ENCODE measurements around the gene SLC30A10.
"Not testable (repeated sequence)": the region's sequence is repeated elsewhere in the genome, so short reads cannot be mapped to it uniquely, and the experiment has no call there.

The SLC30A10 gene

GRCh38 chr1:219940707-219941106 is 12.3 kb upstream of the SLC30A10 start:
- H2AK5ac ChIP-seq (ENCODE audit: low read depth, low read length) = no peak overlapping the region
- H3K79me1 ChIP-seq (ENCODE audit: low read depth, low read length) = no peaks in the 10 kb centered on the region
- no peak overlapping the region for H3K18ac ChIP-seq (ENCODE audit: low read length)
- no peak overlapping the region for H3K27ac ChIP-seq (replicated peaks; ENCODE audit: low read length)
- H3K4me1 ChIP-seq (ENCODE audit: control insufficient read depth in 2 of 2, insufficient read depth in 1 of 2, low read depth in 1 of 2, low read length in 2 of 2) = no peaks in the 10 kb centered on the region
- no peaks in the 10 kb centered on the region for H3K36me3 ChIP-seq (replicated peaks in 1 of 2; ENCODE audit: control insufficient read depth in 2 of 2, insufficient read depth in 2 of 2, low read length in 2 of 2)
- H3K14ac ChIP-seq (ENCODE audit: low read length) = no peak overlapping the region
- WGBS, 2 donors (ENCODE audit: extremely low coverage in 2 of 2, insufficient read length in 2 of 2, insufficient replicate concordance in 1 of 2) = no CpG with 5 or more reads among the region's 3 CpGs
- no peak overlapping the region for H3K9ac ChIP-seq (ENCODE audit: low read depth, low read length, poor library complexity)
- no peak overlapping the region for H2BK120ac ChIP-seq (ENCODE audit: low read depth, low read length)
- no peak overlapping the region for H3K4me2 ChIP-seq (ENCODE audit: insufficient read depth, low read length, poor library complexity, severe bottlenecking)
- DNase-seq (ENCODE audit: low spot score) = no peak
- H3K4me3 ChIP-seq (ENCODE audit: low read length in 2 of 2) = no peak overlapping the region
- no peak overlapping the region for H2BK12ac ChIP-seq (ENCODE audit: low read length)
- H2BK15ac ChIP-seq (ENCODE audit: low read length) = no peak overlapping the region
- peak overlapping the region; percentile 22 for H2AFZ ChIP-seq (ENCODE audit: low read length)
- H3K23ac ChIP-seq (ENCODE audit: low read depth, low read length, poor library complexity) = no peak overlapping the region
- no peak overlapping the region for H3K4ac ChIP-seq (ENCODE audit: low read length)
- H3K9me3 ChIP-seq (replicated peaks in 1 of 2; ENCODE audit: control insufficient read depth in 2 of 2, insufficient read depth in 1 of 2, low read depth in 1 of 2, low read length in 2 of 2) = no peaks in the 10 kb centered on the region
- H2BK5ac ChIP-seq (ENCODE audit: low read length) = no peak overlapping the region
- H4K8ac ChIP-seq (ENCODE audit: low read depth, low read length) = no peak overlapping the region
- H4K91ac ChIP-seq (ENCODE audit: low read depth, low read length, poor library complexity) = no peak overlapping the region
- peaks cover 0 to 18% (median 0%) of the 10 kb centered on the region in 3 experiments for H3K27me3 ChIP-seq (ENCODE audit: control insufficient read depth in 3 of 3, insufficient read depth in 3 of 3, low read depth in 1 of 3, low read length in 3 of 3)

- H3K4me1 ChIP-seq (ENCODE audit: control insufficient read depth in 2 of 2, insufficient read depth in 1 of 2, low read depth in 1 of 2, low read length in 2 of 2) = no peaks in the 10 kb centered on the region
- H3K18ac ChIP-seq (ENCODE audit: low read length) = no peak overlapping the region
- H3K4me3 ChIP-seq (ENCODE audit: low read length in 2 of 2) = no peak overlapping the region
- no peak overlapping the region for H2BK15ac ChIP-seq (ENCODE audit: low read length)
- H3K4ac ChIP-seq (ENCODE audit: low read length) = no peak overlapping the region
- no peak overlapping the region for H2AFZ ChIP-seq (ENCODE audit: low read length)
- H3K14ac ChIP-seq (ENCODE audit: low read length) = no peak overlapping the region
- H3K36me3 ChIP-seq (replicated peaks in 1 of 2; ENCODE audit: control insufficient read depth in 2 of 2, insufficient read depth in 2 of 2, low read length in 2 of 2) = no peaks in the 10 kb centered on the region
- no peak overlapping the region for H2BK5ac ChIP-seq (ENCODE audit: low read length)
- no peak for DNase-seq (ENCODE audit: low spot score)
- H2BK12ac ChIP-seq (ENCODE audit: low read length) = no peak overlapping the region
- H4K8ac ChIP-seq (ENCODE audit: low read depth, low read length) = no peak overlapping the region
- H3K23ac ChIP-seq (ENCODE audit: low read depth, low read length, poor library complexity) = no peak overlapping the region
- H3K27ac ChIP-seq (replicated peaks; ENCODE audit: low read length) = no peak overlapping the region
- peaks cover 0 to 24% (median 0%) of the 10 kb centered on the region in 3 experiments for H3K27me3 ChIP-seq (ENCODE audit: control insufficient read depth in 3 of 3, insufficient read depth in 3 of 3, low read depth in 1 of 3, low read length in 3 of 3)
- H4K91ac ChIP-seq (ENCODE audit: low read depth, low read length, poor library complexity) = no peak overlapping the region
- no peak overlapping the region for H2BK120ac ChIP-seq (ENCODE audit: low read depth, low read length)
- WGBS, 2 donors (ENCODE audit: extremely low coverage in 2 of 2, insufficient read length in 2 of 2, insufficient replicate concordance in 1 of 2) = no CpG with 5 or more reads among the region's 2 CpGs
- H3K9ac ChIP-seq (ENCODE audit: low read depth, low read length, poor library complexity) = no peak overlapping the region
- H3K4me2 ChIP-seq (ENCODE audit: insufficient read depth, low read length, poor library complexity, severe bottlenecking) = no peak overlapping the region
- no peaks in the 10 kb centered on the region for H3K79me1 ChIP-seq (ENCODE audit: low read depth, low read length)
- no peak overlapping the region for H2AK5ac ChIP-seq (ENCODE audit: low read depth, low read length)
- H3K9me3 ChIP-seq (replicated peaks in 1 of 2; ENCODE audit: control insufficient read depth in 2 of 2, insufficient read depth in 1 of 2, low read depth in 1 of 2, low read length in 2 of 2) = no peaks in the 10 kb centered on the region
Observed at GRCh38 chr1:219938706-219939105, 10.3 kb upstream of the SLC30A10 start.

GRCh38 chr1:219933763-219934162 is 5.4 kb upstream of the SLC30A10 start:
- not testable (repeated sequence) for H2AK5ac ChIP-seq (ENCODE audit: low read depth, low read length); H3K27ac ChIP-seq (replicated peaks; ENCODE audit: low read length); H3K14ac ChIP-seq (ENCODE audit: low read length); H3K36me3 ChIP-seq (replicated peaks in 1 of 2; ENCODE audit: control insufficient read depth in 2 of 2, insufficient read depth in 2 of 2, low read length in 2 of 2); DNase-seq (ENCODE audit: low spot score); H2BK120ac ChIP-seq (ENCODE audit: low read depth, low read length); H3K4me1 ChIP-seq (ENCODE audit: control insufficient read depth in 2 of 2, insufficient read depth in 1 of 2, low read depth in 1 of 2, low read length in 2 of 2); H3K4ac ChIP-seq (ENCODE audit: low read length); H3K18ac ChIP-seq (ENCODE audit: low read length); H4K91ac ChIP-seq (ENCODE audit: low read depth, low read length, poor library complexity); H2AFZ ChIP-seq (ENCODE audit: low read length); H3K23ac ChIP-seq (ENCODE audit: low read depth, low read length, poor library complexity); H2BK5ac ChIP-seq (ENCODE audit: low read length); H3K79me1 ChIP-seq (ENCODE audit: low read depth, low read length); H3K9me3 ChIP-seq (replicated peaks in 1 of 2; ENCODE audit: control insufficient read depth in 2 of 2, insufficient read depth in 1 of 2, low read depth in 1 of 2, low read length in 2 of 2); H4K8ac ChIP-seq (ENCODE audit: low read depth, low read length); H3K4me3 ChIP-seq (ENCODE audit: low read length in 2 of 2); H2BK12ac ChIP-seq (ENCODE audit: low read length); H3K9ac ChIP-seq (ENCODE audit: low read depth, low read length, poor library complexity); H3K4me2 ChIP-seq (ENCODE audit: insufficient read depth, low read length, poor library complexity, severe bottlenecking); H2BK15ac ChIP-seq (ENCODE audit: low read length)
- peaks cover 0 to 24% (median 0%) of the 10 kb centered on the region in 3 experiments for H3K27me3 ChIP-seq (ENCODE audit: control insufficient read depth in 3 of 3, insufficient read depth in 3 of 3, low read depth in 1 of 3, low read length in 3 of 3)
- WGBS, 2 donors (ENCODE audit: extremely low coverage in 2 of 2, insufficient read length in 2 of 2, insufficient replicate concordance in 1 of 2) = no CpG with 5 or more reads among the region's 11 CpGs

GRCh38 chr1:219931033-219931432 is 2.7 kb upstream of the SLC30A10 start:
- H2BK15ac ChIP-seq (ENCODE audit: low read length) = no peak overlapping the region
- no peak overlapping the region for H3K18ac ChIP-seq (ENCODE audit: low read length)

More at GRCh38 chr1:219931033-219931432, 2.7 kb upstream of the SLC30A10 start:
- Histone ChIP-seq H3K4me1 (ENCODE audit: control insufficient read depth in 2 of 2, insufficient read depth in 1 of 2, low read depth in 1 of 2, low read length in 2 of 2) (peaks cover 2 to 7% of the 10 kb centered on the region in 2 donors), H3K4ac (ENCODE audit: low read length) (no peak overlapping the region), H2AFZ (ENCODE audit: low read length) (no peak overlapping the region), H2BK120ac (ENCODE audit: low read depth, low read length) (no peak overlapping the region), H3K9ac (ENCODE audit: low read depth, low read length, poor library complexity) (no peak overlapping the region), H3K14ac (ENCODE audit: low read length) (no peak overlapping the region), H3K27ac (replicated peaks; ENCODE audit: low read length) (no peak overlapping the region), H3K23ac (ENCODE audit: low read depth, low read length, poor library complexity) (no peak overlapping the region), H3K27me3 (ENCODE audit: control insufficient read depth in 3 of 3, insufficient read depth in 3 of 3, low read depth in 1 of 3, low read length in 3 of 3) (peaks cover 0 to 51% (median 9%) of the 10 kb centered on the region in 3 experiments), H2BK12ac (ENCODE audit: low read length) (no peak overlapping the region), H2AK5ac (ENCODE audit: low read depth, low read length) (no peak overlapping the region), H3K4me3 (ENCODE audit: low read length in 2 of 2) (no peak overlapping the region), H3K79me1 (ENCODE audit: low read depth, low read length) (no peaks in the 10 kb centered on the region), H3K4me2 (ENCODE audit: insufficient read depth, low read length, poor library complexity, severe bottlenecking) (no peak overlapping the region), H4K8ac (ENCODE audit: low read depth, low read length) (no peak overlapping the region), H3K36me3 (replicated peaks in 1 of 2; ENCODE audit: control insufficient read depth in 2 of 2, insufficient read depth in 2 of 2, low read length in 2 of 2) (no peaks in the 10 kb centered on the region), H4K91ac (ENCODE audit: low read depth, low read length, poor library complexity) (no peak overlapping the region), H3K9me3 (replicated peaks in 1 of 2; ENCODE audit: control insufficient read depth in 2 of 2, insufficient read depth in 1 of 2, low read depth in 1 of 2, low read length in 2 of 2) (no peaks in the 10 kb centered on the region), H2BK5ac (ENCODE audit: low read length) (no peak overlapping the region)
- DNase-seq (ENCODE audit: low spot score) = no peak

Measured in neuronal stem cell (in vitro differentiated cells).